Mucosa of stomach (tissue), 1 donor: ENCODE data around the gene SLAIN2.
"Not testable (repeated sequence)": the region's sequence is repeated elsewhere in the genome, so short reads cannot be mapped to it uniquely, and the experiment has no call there.

Experiments
- H3K27me3 ChIP-seq: one replicate; pipeline ENCODE4 v1.7.0; 2013; ENCODE audit warnings: mild to moderate bottlenecking, low read length; ENCODE audit not compliant: control insufficient read depth, insufficient read depth
- H3K36me3 ChIP-seq: one replicate; pipeline ENCODE4 v1.7.0; 2013; ENCODE audit warnings: low read length; ENCODE audit not compliant: control insufficient read depth, insufficient read depth
- H3K4me1 ChIP-seq: one replicate; pipeline ENCODE4 v1.7.0; 2013; ENCODE audit warnings: mild to moderate bottlenecking, low read length; ENCODE audit not compliant: control insufficient read depth, insufficient read depth
- H3K4me3 ChIP-seq: one replicate; pipeline ENCODE4 v1.7.0; 2013; ENCODE audit warnings: low read length
- H3K9ac ChIP-seq: one replicate; pipeline ENCODE4 v1.7.0; 2013; ENCODE audit warnings: mild to moderate bottlenecking, low read length, moderate library complexity
- H3K9me3 ChIP-seq: one replicate; pipeline ENCODE4 v1.7.0; 2013; ENCODE audit warnings: mild to moderate bottlenecking, low read length, moderate library complexity; ENCODE audit not compliant: control insufficient read depth
- donor health status: Pancreatic carcinoma.

SLAIN2 gene

DNA sequence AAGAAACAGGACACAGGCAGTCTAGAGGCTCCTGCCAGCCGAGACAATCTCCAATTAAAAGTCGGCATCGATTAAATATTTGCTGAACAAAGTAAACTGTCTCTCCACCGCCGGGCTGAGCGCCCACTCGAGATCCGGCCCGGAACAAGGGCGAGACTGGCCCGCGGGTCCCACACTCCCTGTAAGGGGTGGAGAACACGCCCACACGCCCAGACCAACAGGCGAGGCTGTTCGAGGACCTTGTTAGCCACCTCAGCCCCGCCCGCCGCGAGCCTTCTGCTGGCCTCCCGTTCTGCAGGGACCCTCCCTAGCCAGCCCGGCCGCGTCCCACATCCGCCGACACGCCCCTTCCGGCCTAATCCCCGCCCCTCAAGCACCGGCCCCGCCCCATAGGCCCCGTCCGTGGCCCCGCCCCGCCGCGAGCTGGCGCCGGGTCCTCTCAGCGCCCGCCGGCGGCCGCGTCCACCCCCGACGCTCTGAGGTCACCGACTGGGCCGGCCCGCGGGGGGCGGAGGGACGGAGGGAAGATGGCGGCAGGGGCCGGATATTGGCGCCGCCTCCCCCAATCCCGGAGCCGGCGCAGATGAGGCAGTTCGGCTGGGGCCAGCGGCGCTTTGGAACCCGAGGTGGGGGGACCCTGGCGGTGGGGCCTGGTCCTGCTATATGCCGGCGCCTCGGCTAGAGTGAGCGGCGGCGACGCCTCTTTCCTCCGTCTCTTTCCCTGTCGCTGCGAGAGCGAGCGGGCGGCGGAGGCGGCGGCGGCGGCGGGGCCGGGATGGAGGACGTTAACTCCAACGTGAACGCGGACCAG lies at the start of gene SLAIN2:
Gene SLAIN2, plus strand, starts transcription at position 565 of the 811 bp plus-strand sequence. Its CDS starts 211 bp downstream, at position 776.
- Histone ChIP-seq H3K9ac (peak within 1 kb of the TSS; percentile 89), H3K9me3 (no peaks in the 10 kb centered on the region), H3K27me3 (no peaks in the 10 kb centered on the region), H3K4me3 (peak within 1 kb of the TSS; percentile 81), H3K36me3 (no peaks in the 10 kb centered on the region), H3K4me1 (peaks cover 21% of the 10 kb centered on the region)

DNA sequence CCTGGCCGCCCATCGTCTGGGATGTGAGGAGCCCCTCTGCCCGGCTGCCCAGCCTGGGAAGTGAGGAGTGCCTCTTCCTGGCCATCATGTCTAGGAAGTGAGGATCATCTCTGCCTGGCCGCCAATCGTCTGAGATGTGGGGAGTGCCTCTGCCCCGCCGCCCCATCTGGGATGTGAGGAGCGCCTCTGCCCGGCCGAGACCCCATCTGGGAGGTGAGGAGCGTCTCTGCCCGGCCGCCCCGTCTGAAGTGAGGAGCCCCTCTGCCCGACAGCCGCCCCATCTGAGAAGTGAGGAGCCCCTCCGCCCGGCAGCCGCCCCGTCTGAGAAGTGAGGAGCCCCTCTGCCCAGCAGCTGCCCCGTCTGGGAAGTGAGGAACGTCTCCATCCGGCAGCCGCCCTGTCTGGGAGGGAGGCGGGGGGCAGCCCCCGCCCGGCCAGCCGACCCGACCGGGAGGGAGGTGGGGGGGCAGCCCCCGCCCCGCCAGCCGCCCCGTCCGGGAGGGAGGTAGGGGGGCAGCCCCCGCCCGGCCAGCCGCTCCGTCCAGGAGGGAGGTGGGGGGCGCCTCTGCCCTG lies 49.0 kb upstream of the SLAIN2 start:
- not testable (repeated sequence) for H3K27me3 ChIP-seq, H3K4me3 ChIP-seq, H3K36me3 ChIP-seq, H3K9me3 ChIP-seq, H3K4me1 ChIP-seq, H3K9ac ChIP-seq

DNA sequence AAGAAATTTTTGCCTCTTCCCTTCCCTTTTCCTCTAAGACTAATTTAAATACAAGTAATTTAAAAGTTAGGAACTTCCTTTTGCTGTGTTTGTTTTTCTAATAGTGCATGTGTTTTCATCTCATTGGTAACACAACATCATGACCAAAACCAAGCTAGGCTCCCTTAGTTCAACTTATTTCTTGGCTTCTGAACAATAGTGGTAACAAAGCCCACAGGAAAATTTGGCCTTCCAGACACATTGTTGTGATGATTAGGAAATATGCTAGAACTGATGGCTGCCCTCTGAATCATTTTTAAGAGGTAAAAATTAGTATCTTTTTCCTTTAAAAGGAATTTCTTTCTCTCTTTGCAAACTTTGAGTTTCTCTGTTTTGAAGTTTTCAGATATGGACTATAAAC lies 46.2 kb upstream of the SLAIN2 start:
- H3K27me3 ChIP-seq: no peaks in the 10 kb centered on the region
- H3K4me3 ChIP-seq: no peak overlapping the region
- H3K4me1 ChIP-seq: no peaks in the 10 kb centered on the region
- H3K9ac ChIP-seq: no peak overlapping the region
- no peaks in the 10 kb centered on the region for H3K9me3 ChIP-seq
- no peaks in the 10 kb centered on the region for H3K36me3 ChIP-seq

DNA sequence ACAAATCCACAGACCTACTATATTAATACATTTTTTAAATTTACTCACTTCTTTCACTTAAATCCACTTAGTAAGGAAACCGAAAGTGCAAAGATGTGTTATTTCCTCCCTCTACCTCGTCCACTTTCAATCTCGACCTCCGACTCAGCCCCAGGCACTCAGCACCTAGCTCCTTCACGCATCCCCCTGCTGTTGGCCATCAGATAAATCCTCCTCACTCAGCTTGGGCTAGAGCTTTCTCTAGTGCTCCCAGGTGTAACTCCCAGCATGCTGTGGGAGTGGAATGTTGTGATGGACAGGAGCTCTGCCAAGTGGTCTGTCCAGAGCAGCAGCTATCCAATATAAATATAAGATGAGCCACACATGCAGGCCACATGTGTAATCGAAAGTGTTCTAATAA lies 45.0 kb upstream of the SLAIN2 start:
- Histone ChIP-seq H3K4me3 (no peak overlapping the region), H3K4me1 (no peaks in the 10 kb centered on the region), H3K9ac (no peak overlapping the region), H3K36me3 (no peaks in the 10 kb centered on the region), H3K9me3 (no peaks in the 10 kb centered on the region), H3K27me3 (no peaks in the 10 kb centered on the region)

DNA sequence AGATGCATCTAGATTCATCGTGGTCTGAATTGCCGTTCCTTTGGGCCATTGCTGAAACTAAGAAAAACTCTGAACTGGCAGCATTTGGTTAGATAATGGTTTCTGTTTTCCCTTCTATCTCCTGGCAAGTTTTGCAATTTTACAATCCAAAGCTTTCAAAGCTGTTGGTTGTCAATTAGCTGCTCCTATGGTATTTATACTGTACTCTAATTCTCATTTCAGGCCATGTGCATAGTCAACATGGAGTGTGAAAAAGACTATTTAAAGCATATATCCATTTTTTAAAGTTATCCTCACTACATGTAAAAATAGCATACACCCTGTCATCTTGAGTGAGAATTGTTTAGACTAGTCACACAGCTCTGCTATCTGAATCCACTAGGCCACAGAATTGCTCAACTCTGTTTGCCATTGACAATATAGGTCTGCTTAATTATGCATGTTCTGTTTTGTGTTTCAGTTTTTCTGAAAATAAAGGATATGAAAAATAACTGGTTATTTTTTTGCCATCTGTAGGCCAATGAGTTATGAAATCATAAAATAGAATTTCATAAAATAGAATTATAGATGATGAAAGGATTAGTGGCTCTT lies 44.0 kb upstream of the SLAIN2 start:
- H3K36me3 ChIP-seq: no peaks in the 10 kb centered on the region
- no peak overlapping the region for H3K4me3 ChIP-seq
- H3K9me3 ChIP-seq: no peaks in the 10 kb centered on the region
- no peaks in the 10 kb centered on the region for H3K4me1 ChIP-seq
- no peaks in the 10 kb centered on the region for H3K27me3 ChIP-seq
- H3K9ac ChIP-seq: no peak overlapping the region

DNA sequence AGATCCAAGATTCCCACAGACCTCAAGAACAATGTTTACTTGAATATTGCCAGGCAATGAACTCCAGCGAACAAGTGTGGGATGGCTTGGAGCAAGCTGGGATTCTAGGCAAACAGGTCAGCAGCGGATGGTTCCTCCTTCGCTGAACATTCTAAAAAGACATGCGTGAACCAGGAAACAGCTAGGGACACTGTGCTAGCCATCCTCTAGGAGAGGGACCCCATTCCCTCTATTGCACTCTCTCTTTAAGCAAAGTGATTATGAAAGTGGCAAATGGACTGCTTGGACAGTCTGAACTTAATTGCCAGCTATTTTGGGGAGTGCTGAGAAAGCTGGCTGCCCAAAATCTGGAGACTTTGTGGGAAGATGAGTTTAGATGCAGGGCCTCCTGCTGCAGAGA lies 41.8 kb upstream of the SLAIN2 start:
- no peaks in the 10 kb centered on the region for H3K36me3 ChIP-seq
- H3K4me3 ChIP-seq: no peak overlapping the region
- no peaks in the 10 kb centered on the region for H3K27me3 ChIP-seq
- H3K4me1 ChIP-seq: no peaks in the 10 kb centered on the region
- H3K9me3 ChIP-seq: no peaks in the 10 kb centered on the region
- no peak overlapping the region for H3K9ac ChIP-seq

DNA sequence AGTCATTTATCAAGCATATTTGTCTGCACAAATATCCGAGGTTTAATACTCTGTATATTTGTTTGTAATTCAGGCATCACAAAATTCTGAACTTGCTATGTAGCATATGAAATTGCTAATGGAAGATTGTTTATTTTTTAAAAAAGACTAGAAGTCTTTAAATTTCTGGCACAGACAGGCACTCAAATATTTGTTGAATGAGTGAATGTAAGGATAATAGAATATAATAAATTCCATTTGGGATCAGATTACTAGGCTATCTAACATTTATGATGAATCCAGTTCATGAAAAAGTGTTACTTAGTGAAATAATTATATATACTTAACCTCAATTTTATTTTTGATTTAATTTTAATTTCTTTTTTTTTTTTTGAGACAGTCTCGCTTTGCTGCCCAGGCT lies 41.3 kb upstream of the SLAIN2 start:
- H3K9me3 ChIP-seq: no peaks in the 10 kb centered on the region
- H3K4me3 ChIP-seq: no peak overlapping the region
- H3K9ac ChIP-seq: no peak overlapping the region
- no peaks in the 10 kb centered on the region for H3K36me3 ChIP-seq
- H3K27me3 ChIP-seq: no peaks in the 10 kb centered on the region
- H3K4me1 ChIP-seq: no peaks in the 10 kb centered on the region

DNA sequence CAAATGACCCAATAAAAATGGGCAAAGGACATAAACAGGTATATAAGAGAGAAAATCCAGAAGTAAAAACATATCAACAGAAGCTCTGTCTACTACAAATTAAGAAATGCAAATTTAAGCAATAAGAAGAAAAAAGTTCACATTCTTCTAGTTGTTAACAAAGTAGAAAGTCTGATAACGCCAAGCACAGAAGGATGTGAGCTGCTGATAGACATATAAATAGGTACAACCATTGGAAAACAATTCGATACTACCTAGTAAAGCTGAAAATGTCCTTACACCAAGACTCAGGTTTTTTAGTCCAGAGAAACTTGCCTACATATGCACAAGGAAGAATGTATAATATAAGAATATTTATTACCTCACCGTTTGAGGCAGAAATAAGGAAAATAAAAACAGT lies 35.8 kb upstream of the SLAIN2 start:
- Histone ChIP-seq H3K4me3 (no peak overlapping the region), H3K36me3 (no peaks in the 10 kb centered on the region), H3K9me3 (no peaks in the 10 kb centered on the region), H3K9ac (no peak overlapping the region), H3K4me1 (no peaks in the 10 kb centered on the region), H3K27me3 (no peaks in the 10 kb centered on the region)

DNA sequence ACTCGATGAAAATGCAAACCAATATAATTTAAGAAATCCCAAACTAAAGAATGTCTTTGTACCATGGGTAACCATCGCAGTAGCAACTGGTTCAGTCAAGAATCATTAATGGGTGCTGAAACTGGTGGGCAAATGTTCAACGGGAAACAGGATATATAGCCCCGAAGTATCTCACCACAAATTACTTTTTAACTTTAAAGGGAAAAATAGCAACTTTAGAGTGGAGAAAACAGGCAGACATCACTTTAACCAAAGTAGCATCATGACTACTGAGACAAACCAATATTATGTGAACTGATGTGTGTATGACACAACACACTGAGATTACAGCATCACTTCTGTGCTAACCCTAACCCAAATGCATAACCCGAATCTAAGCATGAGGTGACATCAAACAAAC lies 33.8 kb upstream of the SLAIN2 start:
- H3K9me3 ChIP-seq: no peaks in the 10 kb centered on the region
- no peaks in the 10 kb centered on the region for H3K36me3 ChIP-seq
- H3K27me3 ChIP-seq: no peaks in the 10 kb centered on the region
- no peaks in the 10 kb centered on the region for H3K4me1 ChIP-seq
- no peak overlapping the region for H3K4me3 ChIP-seq
- H3K9ac ChIP-seq: no peak overlapping the region

DNA sequence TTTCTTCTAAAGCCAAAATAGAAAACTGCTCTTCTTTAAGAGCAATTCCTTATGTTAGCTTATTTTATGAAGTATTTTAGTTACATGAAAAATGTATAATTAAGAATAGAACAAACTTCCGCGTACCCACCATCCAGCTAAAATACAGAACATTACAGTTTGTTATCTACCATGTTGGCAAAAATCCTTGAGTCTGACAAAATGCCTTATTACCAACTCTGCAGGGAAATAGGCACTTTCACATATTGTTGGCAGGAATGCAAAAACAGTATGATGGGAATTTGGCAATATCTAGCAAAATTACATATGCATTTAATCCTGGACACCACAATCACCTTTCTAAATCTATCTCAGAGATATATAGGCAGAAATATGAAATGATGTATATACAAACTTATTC lies 32.4 kb upstream of the SLAIN2 start:
- no peaks in the 10 kb centered on the region for H3K4me1 ChIP-seq
- no peaks in the 10 kb centered on the region for H3K9me3 ChIP-seq

DNA sequence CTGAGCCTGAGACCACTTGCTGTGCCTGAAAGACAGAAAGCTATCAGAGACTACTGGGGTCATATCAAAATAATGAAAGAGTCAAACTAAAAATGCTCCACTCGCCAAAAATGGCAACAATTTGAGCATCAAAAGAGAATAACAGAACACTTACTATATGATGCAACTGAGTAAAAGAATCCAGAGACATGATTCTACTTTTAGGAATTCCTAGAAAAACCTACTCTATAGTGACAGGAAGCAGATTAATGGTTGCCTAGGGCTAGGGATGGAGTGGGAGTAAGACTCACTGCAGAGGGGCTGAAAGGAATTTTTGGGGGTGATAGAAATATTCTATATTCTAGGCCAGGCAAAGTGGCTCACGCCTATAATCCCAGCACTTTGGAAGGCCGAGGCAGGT lies 29.4 kb upstream of the SLAIN2 start:
- Histone ChIP-seq H3K4me1 (no peaks in the 10 kb centered on the region), H3K4me3 (no peak overlapping the region), H3K27me3 (no peaks in the 10 kb centered on the region)

More for the DNA sequence above, 32.4 kb upstream of the SLAIN2 start:
- Histone ChIP-seq H3K4me3 (no peak overlapping the region), H3K36me3 (no peaks in the 10 kb centered on the region), H3K27me3 (no peaks in the 10 kb centered on the region), H3K9ac (no peak overlapping the region)

DNA sequence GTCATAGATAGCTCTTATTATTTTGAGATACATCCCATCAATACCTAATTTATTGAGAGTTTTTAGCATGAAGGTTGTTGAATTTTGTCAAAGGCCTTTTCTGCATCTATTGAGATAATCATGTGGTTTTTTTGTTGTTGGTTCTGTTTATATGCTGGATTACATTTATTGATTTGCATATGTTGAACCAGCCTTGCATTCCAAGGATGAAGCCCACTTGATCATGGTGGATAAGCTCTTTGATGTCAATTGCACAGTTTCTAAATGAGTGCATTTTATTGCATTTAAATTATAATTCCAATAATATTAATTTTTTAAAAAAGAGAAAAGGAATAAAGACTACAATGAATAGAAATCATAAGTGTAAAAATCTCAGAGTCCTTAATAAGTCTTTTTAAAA lies 26.6 kb upstream of the SLAIN2 start:
- not testable (repeated sequence) for H3K36me3 ChIP-seq, H3K9ac ChIP-seq, H3K4me3 ChIP-seq, H3K4me1 ChIP-seq, H3K27me3 ChIP-seq, H3K9me3 ChIP-seq

More for the DNA sequence above, 29.4 kb upstream of the SLAIN2 start:
- Histone ChIP-seq H3K9me3 (no peaks in the 10 kb centered on the region), H3K36me3 (no peaks in the 10 kb centered on the region), H3K9ac (no peak overlapping the region)
